ENCODE measurements around the gene TARBP2. TPM values are rescaled to one million over a fixed set of nuclear protein-coding genes. Genes with fewer than 3 reads are reported as not detected.

Gene TARBP2
- total RNA-seq, 4 donors from 2014 or later: 25.7 to 30.3 (median 27.2) TPM

GRCh38 chr12:53495903-53496751, 5.0 kb upstream of the TARBP2 start:
- H3K9me3 ChIP-seq: no peaks in the 10 kb centered on the region
- peak overlapping the region in 3 of 4 donors; percentile 23 to 49 (median 31) for H3K27ac ChIP-seq
- no peaks in the 10 kb centered on the region for H3K36me3 ChIP-seq
- DNase-seq: peak in 1 of 3 donors; percentile 71
- no peak overlapping the region for H3K4me3 ChIP-seq
- H3K27me3 ChIP-seq: no peaks in the 10 kb centered on the region
- peaks cover 0 to 27% (median 9%) of the 10 kb centered on the region in 4 donors for H3K4me1 ChIP-seq
- TF ChIP-seq CTCF (IDR thresholded peaks at IDR 0.05): no peak
- peak in 1 of 2 donors; percentile 14 for TF ChIP-seq POLR2A (IDR thresholded peaks at IDR 0.05)

- no peaks in the 10 kb centered on the region for H3K27me3 ChIP-seq
- H3K36me3 ChIP-seq: no peaks in the 10 kb centered on the region
- H3K27ac ChIP-seq: peak overlapping the region in 2 of 4 donors; percentile 23 to 49
- no peak for DNase-seq
- TF ChIP-seq POLR2A (IDR thresholded peaks at IDR 0.05) (no peak), CTCF (IDR thresholded peaks at IDR 0.05) (no peak)
- no peaks in the 10 kb centered on the region for H3K9me3 ChIP-seq
- peaks cover 1 to 29% (median 11%) of the 10 kb centered on the region in 4 donors for H3K4me1 ChIP-seq
- H3K4me3 ChIP-seq: no peak overlapping the region
These were observed 4.4 kb upstream of the TARBP2 start for GRCh38 chr12:53496752-53497032.

GRCh38 chr12:53497461-53497860, 3.6 kb upstream of the TARBP2 start:
- H3K4me1 ChIP-seq: peaks cover 5 to 31% (median 16%) of the 10 kb centered on the region in 4 donors

GRCh38 chr12:53498235-53498630, 2.9 kb upstream of the TARBP2 start:
- H3K27ac ChIP-seq: peak overlapping the region in 1 of 4 donors; percentile 96
- no peaks in the 10 kb centered on the region for H3K27me3 ChIP-seq
- no peak overlapping the region for H3K4me3 ChIP-seq
- no peaks in the 10 kb centered on the region for H3K9me3 ChIP-seq
- H3K36me3 ChIP-seq: no peaks in the 10 kb centered on the region
- TF ChIP-seq CTCF (IDR thresholded peaks at IDR 0.05) (no peak), POLR2A (IDR thresholded peaks at IDR 0.05) (no peak)
- peaks cover 5 to 32% (median 16%) of the 10 kb centered on the region in 4 donors for H3K4me1 ChIP-seq
- no peak for DNase-seq

More at GRCh38 chr12:53497461-53497860, 3.6 kb upstream of the TARBP2 start:
- Histone ChIP-seq H3K27ac (no peak overlapping the region), H3K36me3 (no peaks in the 10 kb centered on the region), H3K9me3 (no peaks in the 10 kb centered on the region), H3K4me3 (no peak overlapping the region), H3K27me3 (no peaks in the 10 kb centered on the region)
- TF ChIP-seq POLR2A (IDR thresholded peaks at IDR 0.05) (no peak), CTCF (IDR thresholded peaks at IDR 0.05) (no peak)
- DNase-seq: peak in 1 of 3 donors; percentile 42

- peak within 1 kb of the TSS; percentile 63 to 86 (median 73) for H3K4me3 ChIP-seq
- TF ChIP-seq POLR2A (IDR thresholded peaks at IDR 0.05) (no peak), CTCF (IDR thresholded peaks at IDR 0.05) (no peak)
- H3K9me3 ChIP-seq: no peaks in the 10 kb centered on the region
- H3K27me3 ChIP-seq: no peaks in the 10 kb centered on the region
- H3K4me1 ChIP-seq: peaks cover 5 to 26% (median 12%) of the 10 kb centered on the region in 4 donors
- H3K36me3 ChIP-seq: peaks cover 0 to under 1% (median 0%) of the 10 kb centered on the region in 3 donors
- peak; percentile 72 to 83 (median 76) for DNase-seq
- peak within 1 kb of the TSS; percentile 94 to 98 (median 96) for H3K27ac ChIP-seq
These were observed 1.6 kb upstream of the TARBP2 start, which contains the start of gene MAP3K12 for GRCh38 chr12:53499266-53500141. Gene MAP3K12 (minus strand): TSS chr12:53499458. CDS start chr12:53487391, 12,067 bp downstream.

Measured in Peyer's patch (tissue), 4 donors.